Activated B cell treated with CpG ODN at 0.5 μM for 24 hours (primary cell): ENCODE results near the gene SPG7. TPM values are rescaled to one million over a fixed set of nuclear protein-coding genes. Genes with fewer than 3 reads are reported as not detected.

ENCODE experiments used
- ATAC-seq: fragments of 200-7000 bp; cut with Tn5 transposase; one replicate; pipeline ENCODE4 v1.10.0; 2021; ENCODE audit warnings: low read depth, mild to moderate bottlenecking, moderate library complexity
- CTCF ChIA-PET: fragments of 350-600 bp; sonication (Branson Sonifier 250); formaldehyde crosslinking; loops from one replicate; lab custom pipeline; 2021; ENCODE audit warnings: antibody characterized with exemption; lab: Charles Lee
- POLR2A ChIA-PET: fragments of 350-600 bp; sonication (Branson Sonifier 250); formaldehyde crosslinking; loops from one replicate; lab custom pipeline; 2021; ENCODE audit warnings: antibody characterized with exemption; lab: Charles Lee
- DNase-seq: peaks from one replicate; pipeline ENCODE4 v3.0.0; 2022
- H3K27ac Mint-ChIP-seq: one replicate; pipeline ENCODE4 v1.8.0; 2020; ENCODE audit warnings: mixed read lengths
- H3K27me3 Mint-ChIP-seq: one replicate; pipeline ENCODE4 v1.8.0; 2021; ENCODE audit warnings: mixed read lengths
- H3K36me3 Mint-ChIP-seq: one replicate; pipeline ENCODE4 v1.8.0; 2021; ENCODE audit warnings: low read depth, mixed read lengths
- H3K4me1 Mint-ChIP-seq: one replicate; pipeline ENCODE4 v1.8.0; 2021; ENCODE audit warnings: mixed read lengths
- H3K4me3 Mint-ChIP-seq: one replicate; pipeline ENCODE4 v1.8.0; 2020; ENCODE audit warnings: mild to moderate bottlenecking, mixed read lengths
- H3K9me3 Mint-ChIP-seq: one replicate; pipeline ENCODE4 v1.8.0; 2020; ENCODE audit warnings: mixed read lengths
- intact Hi-C: fragments of 100-400 bp; cut with micrococcal nuclease; formaldehyde crosslinking; loops from one replicate; pipeline ENCODE4 v1.15.1; 2024
- total RNA-seq: library from RNA; stranded (reverse); gene quantifications from 2 replicates; pipeline ENCODE4 v1.2.3, GENCODE V29; 2022
- TF ChIP-seq, protein P1 (sequence below): fragments of 200-600 bp; IDR thresholded peaks from one replicate; pipeline ENCODE4 v1.8.0; 2022; ENCODE audit warnings: antibody characterized with exemption, mild to moderate bottlenecking

Gene SPG7
- total RNA-seq, 1 donor from 2014 or later, result 102 TPM

DNA sequence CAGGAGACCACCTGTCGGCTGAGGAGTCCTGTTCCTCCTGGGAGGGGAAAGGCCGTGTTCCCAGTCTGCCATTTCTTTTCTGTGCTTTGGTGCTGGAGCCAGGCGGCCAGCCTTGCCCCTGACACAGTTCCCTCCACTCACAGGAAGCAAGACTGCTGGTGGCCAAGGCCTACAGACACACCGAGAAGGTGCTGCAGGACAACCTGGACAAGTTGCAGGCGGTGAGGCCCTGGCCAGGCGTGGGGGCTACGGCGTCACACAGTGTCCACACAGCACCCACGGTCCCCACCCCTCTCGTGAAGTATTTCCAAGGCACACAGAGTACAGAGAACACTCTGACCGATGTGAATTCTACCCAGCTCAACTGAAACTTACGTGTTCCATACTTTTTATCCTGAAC lies 46.1 kb downstream of the SPG7 start:
- CTCF ChIA-PET, result no interaction called here
- Mint-ChIP-seq H3K4me3 (no peak overlapping the region), H3K36me3 (peaks cover 66% of the 10 kb centered on the region)

GRCh38 chr16:89555265-89555664 lies 47.1 kb downstream of the SPG7 start:
- CTCF ChIA-PET, result no interaction called here

More for the DNA sequence above, 46.1 kb downstream of the SPG7 start:
- Mint-ChIP-seq H3K27ac (no peak overlapping the region), H3K27me3 (no peaks in the 10 kb centered on the region), H3K9me3 (no peaks in the 10 kb centered on the region), H3K4me1 (peaks cover 3% of the 10 kb centered on the region)
- TF ChIP-seq, protein P1, sequence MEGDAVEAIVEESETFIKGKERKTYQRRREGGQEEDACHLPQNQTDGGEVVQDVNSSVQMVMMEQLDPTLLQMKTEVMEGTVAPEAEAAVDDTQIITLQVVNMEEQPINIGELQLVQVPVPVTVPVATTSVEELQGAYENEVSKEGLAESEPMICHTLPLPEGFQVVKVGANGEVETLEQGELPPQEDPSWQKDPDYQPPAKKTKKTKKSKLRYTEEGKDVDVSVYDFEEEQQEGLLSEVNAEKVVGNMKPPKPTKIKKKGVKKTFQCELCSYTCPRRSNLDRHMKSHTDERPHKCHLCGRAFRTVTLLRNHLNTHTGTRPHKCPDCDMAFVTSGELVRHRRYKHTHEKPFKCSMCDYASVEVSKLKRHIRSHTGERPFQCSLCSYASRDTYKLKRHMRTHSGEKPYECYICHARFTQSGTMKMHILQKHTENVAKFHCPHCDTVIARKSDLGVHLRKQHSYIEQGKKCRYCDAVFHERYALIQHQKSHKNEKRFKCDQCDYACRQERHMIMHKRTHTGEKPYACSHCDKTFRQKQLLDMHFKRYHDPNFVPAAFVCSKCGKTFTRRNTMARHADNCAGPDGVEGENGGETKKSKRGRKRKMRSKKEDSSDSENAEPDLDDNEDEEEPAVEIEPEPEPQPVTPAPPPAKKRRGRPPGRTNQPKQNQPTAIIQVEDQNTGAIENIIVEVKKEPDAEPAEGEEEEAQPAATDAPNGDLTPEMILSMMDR, result no peak
- ATAC-seq (no peak), DNase-seq (no peak)
- POLR2A ChIA-PET, result interaction anchor here (0.8 kb wide), 1 partner anchor 56 kb away, joined by 5 read pairs; no protein-coding TSS in a partner anchor
- intact Hi-C loops, result no loop called here

DNA sequence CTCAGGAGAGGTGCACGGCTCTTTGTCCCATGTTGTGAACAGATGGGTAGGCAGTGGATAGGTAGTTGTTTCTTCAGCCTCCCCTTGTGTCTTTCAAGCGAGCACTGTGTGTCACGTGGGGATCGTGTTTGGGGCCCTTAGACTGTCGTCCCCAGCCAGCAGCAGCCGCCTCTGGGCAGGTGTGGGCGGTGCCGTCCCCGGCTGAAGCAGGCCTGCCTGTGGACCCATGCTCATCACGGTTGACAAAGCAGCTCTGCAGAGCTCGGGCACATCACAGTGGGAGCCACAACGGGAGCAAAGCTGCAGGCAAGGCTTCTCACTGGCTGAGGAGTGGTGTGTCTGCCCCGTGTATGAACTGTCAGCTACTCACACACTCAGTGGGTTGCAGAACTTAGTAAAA lies 47.6 kb downstream of the SPG7 start:
- Mint-ChIP-seq H3K27me3 (no peaks in the 10 kb centered on the region), H3K4me1 (peaks cover 6% of the 10 kb centered on the region), H3K36me3 (peaks cover 59% of the 10 kb centered on the region), H3K27ac (no peak overlapping the region), H3K4me3 (no peak overlapping the region), H3K9me3 (no peaks in the 10 kb centered on the region)
- POLR2A ChIA-PET, result no interaction called here
- no peak for ATAC-seq
- TF ChIP-seq, protein P1, result no peak
- CTCF ChIA-PET, result no interaction called here
- intact Hi-C loops, result loop anchor here (5.0 kb wide), 1 partner anchor 238 kb away; no protein-coding TSS in a partner anchor
- no peak for DNase-seq

More at GRCh38 chr16:89555265-89555664, 47.1 kb downstream of the SPG7 start:
- intact Hi-C loops, result loop anchor here (5.0 kb wide), 1 partner anchor 238 kb away; no protein-coding TSS in a partner anchor
- DNase-seq (no peak), ATAC-seq (no peak)
- H3K27ac Mint-ChIP-seq, result no peak overlapping the region
- TF ChIP-seq, protein P1, result no peak
- H3K27me3 Mint-ChIP-seq, result no peaks in the 10 kb centered on the region
- POLR2A ChIA-PET, result no interaction called here
- H3K4me1 Mint-ChIP-seq, result peaks cover 6% of the 10 kb centered on the region
- peaks cover 61% of the 10 kb centered on the region for H3K36me3 Mint-ChIP-seq
- H3K4me3 Mint-ChIP-seq, result no peak overlapping the region
- H3K9me3 Mint-ChIP-seq, result no peaks in the 10 kb centered on the region

DNA sequence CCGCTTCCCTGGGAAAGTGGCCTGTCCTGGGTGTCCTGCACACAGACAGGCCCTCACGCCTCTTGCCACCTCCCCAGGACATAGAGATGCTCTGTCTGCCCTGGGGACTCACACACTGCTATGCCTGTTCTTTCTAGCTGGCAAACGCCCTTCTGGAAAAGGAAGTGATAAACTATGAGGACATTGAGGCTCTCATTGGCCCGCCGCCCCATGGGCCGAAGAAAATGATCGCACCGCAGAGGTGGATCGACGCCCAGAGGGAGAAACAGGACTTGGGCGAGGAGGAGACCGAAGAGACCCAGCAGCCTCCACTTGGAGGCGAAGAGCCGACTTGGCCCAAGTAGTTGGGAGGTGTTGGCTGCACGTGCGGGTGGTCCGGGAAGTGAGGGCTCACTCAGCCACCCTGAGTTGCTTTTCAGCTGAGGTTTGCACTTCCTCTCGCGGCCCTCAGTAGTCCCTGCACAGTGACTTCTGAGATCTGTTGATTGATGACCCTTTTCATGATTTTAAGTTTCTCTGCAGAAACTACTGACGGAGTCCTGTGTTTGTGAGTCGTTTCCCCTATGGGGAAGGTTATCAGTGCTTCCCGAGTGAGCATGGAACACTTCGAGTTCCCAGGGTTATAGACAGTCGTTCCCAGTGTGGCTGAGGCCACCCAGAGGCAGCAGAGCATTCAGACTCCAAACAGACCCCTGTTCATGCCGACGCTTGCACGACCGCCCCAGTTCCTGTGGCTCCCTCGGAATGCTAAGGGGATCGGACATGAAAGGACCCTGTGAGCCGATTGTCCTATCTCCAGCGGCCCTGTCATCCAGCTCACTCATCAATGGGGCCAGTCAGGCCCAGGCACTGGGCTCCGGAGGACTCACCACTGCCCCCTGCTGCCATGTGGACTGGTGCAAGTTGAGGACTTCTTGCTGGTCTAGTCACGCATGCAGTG lies 48.8 kb downstream of the SPG7 start:
- TF ChIP-seq, protein P1, result no peak
- peak overlapping the region; percentile 21 for H3K27ac Mint-ChIP-seq
- CTCF ChIA-PET, result interaction anchor here (0.6 to 1.8 kb wide), 7 partner anchors 8 to 317 kb away, joined by 3 to 4 read pairs (median 3); no protein-coding TSS in a partner anchor
- peak overlapping the region; percentile 61 for H3K4me3 Mint-ChIP-seq
- peaks cover 14% of the 10 kb centered on the region for H3K4me1 Mint-ChIP-seq
- POLR2A ChIA-PET, result interaction anchor here (1.0 to 1.4 kb wide), 2 partner anchors 15 to 68 kb away, joined by 3 to 6 read pairs; no protein-coding TSS in a partner anchor
- peak; percentile 59 for DNase-seq
- intact Hi-C loops, result loop anchor here (1.0 to 5.0 kb wide), 3 partner anchors 23 to 240 kb away; no protein-coding TSS in a partner anchor
- peak; percentile 28 for ATAC-seq
- no peaks in the 10 kb centered on the region for H3K9me3 Mint-ChIP-seq
- H3K36me3 Mint-ChIP-seq, result peaks cover 55% of the 10 kb centered on the region
- H3K27me3 Mint-ChIP-seq, result no peaks in the 10 kb centered on the region
